ENCODE measurements around the gene PLEKHS1.
"Not testable (repeated sequence)": the region's sequence is repeated elsewhere in the genome, so short reads cannot be mapped to it uniquely, and the experiment has no call there.

Gene PLEKHS1

GRCh38 chr10:113767222-113767621 is 15.7 kb downstream of the PLEKHS1 start:
- TF ChIP-seq SPI1 (IDR thresholded peaks at IDR 0.05; ENCODE audit: borderline replicate concordance, low read depth) (no peak), POLR2AphosphoS5 (IDR thresholded peaks at IDR 0.05; ENCODE audit: low read depth) (no peak), CTCF (IDR thresholded peaks at IDR 0.05; ENCODE audit: insufficient read depth, low read length) (no peak), REST (IDR thresholded peaks at IDR 0.05; ENCODE audit: insufficient replicate concordance, low read depth) (no peak), GABPA (IDR thresholded peaks at IDR 0.05; ENCODE audit: low read depth) (no peak)
- no peak for DNase-seq (ENCODE audit: low read depth in 1 of 2, low spot score in 1 of 2)
- Histone ChIP-seq H3K27me3 (ENCODE audit: insufficient read depth, poor library complexity, severe bottlenecking) (peaks cover 15% of the 10 kb centered on the region), H3K27ac (replicated peaks) (no peak overlapping the region), H3K4me3 (replicated peaks; ENCODE audit: insufficient read depth, low read length) (no peak overlapping the region)

- TF ChIP-seq REST (IDR thresholded peaks at IDR 0.05; ENCODE audit: insufficient replicate concordance, low read depth) (no peak), GABPA (IDR thresholded peaks at IDR 0.05; ENCODE audit: low read depth) (no peak), SPI1 (IDR thresholded peaks at IDR 0.05; ENCODE audit: borderline replicate concordance, low read depth) (no peak), POLR2AphosphoS5 (IDR thresholded peaks at IDR 0.05; ENCODE audit: low read depth) (no peak), CTCF (IDR thresholded peaks at IDR 0.05; ENCODE audit: insufficient read depth, low read length) (no peak)
- no peak overlapping the region for H3K4me3 ChIP-seq (replicated peaks; ENCODE audit: insufficient read depth, low read length)
- no peak for DNase-seq (ENCODE audit: low read depth in 1 of 2, low spot score in 1 of 2)
- H3K27ac ChIP-seq (replicated peaks), result no peak overlapping the region
- H3K27me3 ChIP-seq (ENCODE audit: insufficient read depth, poor library complexity, severe bottlenecking), result peaks cover 16% of the 10 kb centered on the region
These were observed 18.9 kb downstream of the PLEKHS1 start for GRCh38 chr10:113770346-113770745.

- not testable (repeated sequence) for H3K4me3 ChIP-seq (replicated peaks; ENCODE audit: insufficient read depth, low read length); H3K27ac ChIP-seq (replicated peaks); DNase-seq (ENCODE audit: low read depth in 1 of 2, low spot score in 1 of 2)
- H3K27me3 ChIP-seq (ENCODE audit: insufficient read depth, poor library complexity, severe bottlenecking), result peaks cover 18% of the 10 kb centered on the region
These were observed 19.6 kb downstream of the PLEKHS1 start for GRCh38 chr10:113771131-113771530.

GRCh38 chr10:113775686-113776294 is 24.3 kb downstream of the PLEKHS1 start:
- Histone ChIP-seq H3K27ac (replicated peaks) (no peak overlapping the region), H3K4me3 (replicated peaks; ENCODE audit: insufficient read depth, low read length) (no peak overlapping the region), H3K27me3 (ENCODE audit: insufficient read depth, poor library complexity, severe bottlenecking) (peaks cover 10% of the 10 kb centered on the region)
- TF ChIP-seq REST (IDR thresholded peaks at IDR 0.05; ENCODE audit: insufficient replicate concordance, low read depth) (no peak), SPI1 (IDR thresholded peaks at IDR 0.05; ENCODE audit: borderline replicate concordance, low read depth) (no peak)
- DNase-seq (ENCODE audit: low read depth in 1 of 2, low spot score in 1 of 2), result no peak

All from HL-60 (cell line).